GM21529 (cell line): ENCODE data around the gene PALM2AKAP2.

Experiments
- ATAC-seq: cut with Tn5 transposase; IDR thresholded peaks from one replicate; pipeline ENCODE4 v1.9.1; 2021; ENCODE audit not compliant: unreplicated experiment

Gene PALM2AKAP2

GRCh38 chr9:109779711-109780452 lies at the start of gene PALM2AKAP2:
Gene PALM2AKAP2 (plus strand): TSS chr9:109780198. CDS start chr9:109780489, 291 bp downstream.
- ATAC-seq: no peak

GRCh38 chr9:109730228-109730627 lies 49.8 kb upstream of the PALM2AKAP2 start:
- ATAC-seq: no peak

- ATAC-seq: no peak
These were observed 46.3 kb upstream of the PALM2AKAP2 start for GRCh38 chr9:109733690-109734089.

GRCh38 chr9:109734814-109735213 lies 45.2 kb upstream of the PALM2AKAP2 start:
- no peak for ATAC-seq

- no peak for ATAC-seq
These were observed 44.2 kb upstream of the PALM2AKAP2 start for GRCh38 chr9:109735801-109736200.

GRCh38 chr9:109737295-109737694 lies 42.7 kb upstream of the PALM2AKAP2 start:
- ATAC-seq: no peak

- ATAC-seq: no peak
These were observed 40.2 kb upstream of the PALM2AKAP2 start for GRCh38 chr9:109739760-109740159.

GRCh38 chr9:109742776-109743348 lies 37.1 kb upstream of the PALM2AKAP2 start:
- ATAC-seq: no peak

- ATAC-seq: no peak
These were observed 36.3 kb upstream of the PALM2AKAP2 start for GRCh38 chr9:109743696-109744095.

- no peak for ATAC-seq
These were observed 34.4 kb upstream of the PALM2AKAP2 start for GRCh38 chr9:109745335-109746283.

GRCh38 chr9:109751253-109751652 lies 28.7 kb upstream of the PALM2AKAP2 start:
- no peak for ATAC-seq

GRCh38 chr9:109753308-109753707 lies 26.7 kb upstream of the PALM2AKAP2 start:
- ATAC-seq: no peak

GRCh38 chr9:109755040-109755439 lies 25.0 kb upstream of the PALM2AKAP2 start:
- ATAC-seq: no peak

GRCh38 chr9:109759589-109759988 lies 20.4 kb upstream of the PALM2AKAP2 start:
- no peak for ATAC-seq

- no peak for ATAC-seq
These were observed 14.7 kb upstream of the PALM2AKAP2 start for GRCh38 chr9:109765278-109765677.

- no peak for ATAC-seq
These were observed 14.2 kb upstream of the PALM2AKAP2 start for GRCh38 chr9:109765830-109766229.

- no peak for ATAC-seq
These were observed 13.6 kb upstream of the PALM2AKAP2 start for GRCh38 chr9:109766351-109766750.

GRCh38 chr9:109767404-109767803 lies 12.6 kb upstream of the PALM2AKAP2 start:
- ATAC-seq: no peak

GRCh38 chr9:109767814-109768213 lies 12.2 kb upstream of the PALM2AKAP2 start:
- ATAC-seq: no peak

- ATAC-seq: no peak
These were observed 10.7 kb upstream of the PALM2AKAP2 start for GRCh38 chr9:109769250-109769649.

GRCh38 chr9:109770101-109770500 lies 9.9 kb upstream of the PALM2AKAP2 start:
- no peak for ATAC-seq

- no peak for ATAC-seq
These were observed 8.9 kb upstream of the PALM2AKAP2 start for GRCh38 chr9:109771087-109771486.
